Measurements from ENCODE around the gene ALKBH5.
A peak's percentile ranks its signal among the peaks of the same experiment; 100 is the strongest.

ALKBH5 gene

DNA sequence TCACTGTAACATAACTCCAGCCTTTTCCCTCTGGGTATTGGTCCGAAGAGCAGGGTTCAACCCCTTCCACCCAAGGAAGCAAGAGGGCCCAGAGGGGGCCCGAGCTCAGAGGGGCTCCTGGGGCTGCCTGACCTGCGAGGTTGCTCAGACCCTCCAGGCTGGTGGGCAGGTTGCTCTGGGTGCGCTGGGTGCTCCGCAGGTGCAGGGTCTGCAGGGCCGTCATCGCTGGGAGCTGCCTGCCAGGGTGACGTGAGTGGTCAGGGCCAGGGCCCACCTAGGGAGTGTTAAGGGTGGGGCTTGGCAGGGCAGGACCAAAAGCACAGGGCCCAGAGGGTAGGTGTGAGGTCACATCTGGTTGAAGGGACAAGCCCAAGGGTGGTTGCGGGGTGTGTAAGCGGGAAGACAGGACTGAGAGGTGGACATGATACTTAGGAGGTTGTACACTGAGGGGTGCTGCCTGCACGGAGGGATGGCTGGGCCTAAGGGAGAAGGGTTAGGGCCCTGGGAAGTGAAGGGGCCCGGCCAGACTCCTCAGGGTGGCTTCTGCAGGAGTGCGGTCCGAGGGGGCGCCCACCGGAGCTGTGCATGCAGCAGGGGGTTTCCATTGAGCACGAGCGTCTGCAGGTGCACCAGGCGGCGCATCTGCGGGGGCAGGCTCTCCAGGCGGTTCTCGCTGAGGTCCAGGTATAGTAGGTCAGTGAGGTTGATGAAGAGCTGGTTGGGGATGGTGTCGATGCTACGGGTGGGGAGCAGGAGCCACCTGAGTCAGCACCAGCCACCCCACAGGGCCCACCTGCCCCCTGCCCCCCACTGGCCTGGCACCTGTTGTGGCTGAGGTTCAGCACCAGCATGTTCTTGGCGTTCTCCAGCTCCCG lies 70.6 kb downstream of the ALKBH5 start:
- DNase-seq (ENCODE audit: low read depth), result no peak
- TF ChIP-seq, protein P1, sequence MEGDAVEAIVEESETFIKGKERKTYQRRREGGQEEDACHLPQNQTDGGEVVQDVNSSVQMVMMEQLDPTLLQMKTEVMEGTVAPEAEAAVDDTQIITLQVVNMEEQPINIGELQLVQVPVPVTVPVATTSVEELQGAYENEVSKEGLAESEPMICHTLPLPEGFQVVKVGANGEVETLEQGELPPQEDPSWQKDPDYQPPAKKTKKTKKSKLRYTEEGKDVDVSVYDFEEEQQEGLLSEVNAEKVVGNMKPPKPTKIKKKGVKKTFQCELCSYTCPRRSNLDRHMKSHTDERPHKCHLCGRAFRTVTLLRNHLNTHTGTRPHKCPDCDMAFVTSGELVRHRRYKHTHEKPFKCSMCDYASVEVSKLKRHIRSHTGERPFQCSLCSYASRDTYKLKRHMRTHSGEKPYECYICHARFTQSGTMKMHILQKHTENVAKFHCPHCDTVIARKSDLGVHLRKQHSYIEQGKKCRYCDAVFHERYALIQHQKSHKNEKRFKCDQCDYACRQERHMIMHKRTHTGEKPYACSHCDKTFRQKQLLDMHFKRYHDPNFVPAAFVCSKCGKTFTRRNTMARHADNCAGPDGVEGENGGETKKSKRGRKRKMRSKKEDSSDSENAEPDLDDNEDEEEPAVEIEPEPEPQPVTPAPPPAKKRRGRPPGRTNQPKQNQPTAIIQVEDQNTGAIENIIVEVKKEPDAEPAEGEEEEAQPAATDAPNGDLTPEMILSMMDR (conservative IDR thresholded peaks at IDR 0.05; ENCODE audit: low read depth, low read length), result no peak
- H3K4me3 ChIP-seq (ENCODE audit: low read length), result no peak overlapping the region

DNA sequence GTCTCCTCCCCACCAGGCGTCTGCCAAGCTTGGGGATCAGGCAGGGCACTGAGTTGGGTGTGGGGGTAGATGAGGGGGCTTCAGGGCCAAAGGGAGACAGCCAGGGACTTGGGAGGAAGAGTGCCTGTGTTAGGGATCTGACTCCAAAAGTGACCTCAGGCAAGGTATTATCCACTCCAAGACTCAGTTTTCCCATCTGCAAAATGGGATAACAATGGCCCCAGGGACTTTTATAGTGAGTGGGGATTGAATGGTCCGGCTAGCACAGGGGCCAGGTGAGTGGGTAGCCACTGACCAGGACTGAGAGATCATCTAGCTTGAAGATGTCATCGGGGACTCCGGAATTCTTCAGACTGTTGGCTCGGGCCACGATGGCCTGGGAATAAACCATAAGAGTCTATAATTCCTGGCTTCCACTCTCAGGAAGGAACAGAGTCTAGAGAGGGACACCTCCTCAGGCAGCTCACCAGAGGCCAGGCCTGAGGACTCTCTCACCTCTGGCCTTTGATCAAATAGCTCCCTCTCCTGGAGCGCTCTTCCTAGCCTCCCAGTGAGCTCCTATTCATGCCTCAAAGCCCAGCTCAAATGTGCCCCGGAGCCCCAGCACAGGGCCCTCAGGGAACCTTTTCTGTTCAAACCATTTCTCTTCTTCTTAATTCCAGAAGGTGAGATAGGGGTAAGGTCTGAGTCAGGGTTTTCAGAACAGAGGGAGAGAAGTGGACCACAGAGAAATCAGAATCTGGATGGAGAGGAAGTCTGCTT lies 71.4 kb downstream of the ALKBH5 start:
- TF ChIP-seq, protein P1 (conservative IDR thresholded peaks at IDR 0.05; ENCODE audit: low read depth, low read length), result no peak
- no peak for DNase-seq (ENCODE audit: low read depth)
- H3K4me3 ChIP-seq (ENCODE audit: low read length), result no peak overlapping the region

DNA sequence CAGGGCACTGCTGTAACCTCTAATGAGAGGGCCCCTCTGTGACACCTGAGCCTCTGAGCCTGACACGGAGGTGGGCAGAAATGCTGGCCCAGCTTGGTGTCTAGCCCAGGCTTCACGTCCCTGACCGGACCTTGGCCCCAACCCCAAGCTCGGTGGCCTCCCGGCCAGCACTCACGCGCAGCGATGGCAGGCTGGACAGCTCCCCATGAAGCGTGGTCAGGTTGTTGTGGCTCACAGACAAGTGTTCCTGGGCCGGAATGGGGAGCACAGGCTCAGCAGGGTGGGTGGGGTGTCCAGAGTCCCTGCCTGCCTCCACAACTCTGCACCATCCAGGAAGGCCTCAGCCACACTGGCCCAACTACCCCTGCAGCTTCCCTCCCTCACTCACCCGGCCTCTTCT lies 72.7 kb downstream of the ALKBH5 start:
- DNase-seq (ENCODE audit: low read depth), result no peak
- H3K4me3 ChIP-seq (ENCODE audit: low read length), result no peak overlapping the region
- TF ChIP-seq, protein P1 (conservative IDR thresholded peaks at IDR 0.05; ENCODE audit: low read depth, low read length), result no peak

DNA sequence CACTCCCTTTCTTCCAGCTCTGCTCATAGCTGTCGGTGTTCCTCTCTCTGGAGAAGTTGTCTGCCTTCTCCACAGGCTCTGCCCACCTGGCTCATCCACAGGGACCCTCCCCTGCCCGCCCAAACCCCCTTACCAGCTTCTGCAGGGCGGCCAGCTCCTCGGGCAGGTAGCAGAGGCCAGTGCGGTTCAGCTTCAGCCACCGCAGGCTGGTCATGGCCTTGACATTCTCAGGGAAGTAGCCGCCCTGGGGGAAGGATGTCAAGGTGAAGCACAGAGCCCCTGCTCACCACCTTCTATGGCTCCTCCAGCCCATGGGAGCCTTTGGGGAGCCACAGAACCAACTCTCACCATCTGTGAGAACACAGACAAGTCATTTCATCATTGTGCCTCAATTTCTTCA lies 73.1 kb downstream of the ALKBH5 start:
- TF ChIP-seq, protein P1 (conservative IDR thresholded peaks at IDR 0.05; ENCODE audit: low read depth, low read length), result no peak
- peak overlapping the region; percentile 85 for H3K4me3 ChIP-seq (ENCODE audit: low read length)
- DNase-seq (ENCODE audit: low read depth), result no peak

GRCh38 chr17:18257268-18257981 lies 73.8 kb downstream of the ALKBH5 start:
- TF ChIP-seq, protein P1 (conservative IDR thresholded peaks at IDR 0.05; ENCODE audit: low read depth, low read length), result no peak
- peak overlapping the region; percentile 85 for H3K4me3 ChIP-seq (ENCODE audit: low read length)
- no peak for DNase-seq (ENCODE audit: low read depth)

DNA sequence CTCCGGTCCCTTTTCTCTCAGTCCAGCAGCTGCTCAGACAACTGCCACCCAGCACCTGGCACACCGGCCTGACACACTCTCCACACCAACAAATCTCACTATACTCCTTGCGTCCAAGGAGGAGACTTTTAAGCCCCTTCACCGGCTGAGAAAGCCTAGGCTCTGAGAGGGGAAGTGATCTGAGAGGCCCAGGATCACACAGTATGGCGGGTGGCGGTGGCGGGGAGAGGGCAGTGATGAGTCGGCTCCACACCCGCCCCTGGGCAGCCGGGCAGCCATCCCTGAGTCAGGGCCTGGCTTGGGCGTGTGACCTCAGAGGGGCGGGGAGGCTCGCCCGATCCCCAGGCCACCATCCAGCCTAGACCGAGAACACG lies 74.3 kb downstream of the ALKBH5 start:
- TF ChIP-seq, protein P1 (conservative IDR thresholded peaks at IDR 0.05; ENCODE audit: low read depth, low read length), result peak; percentile 4
- peak overlapping the region; percentile 85 for H3K4me3 ChIP-seq (ENCODE audit: low read length)
- no peak for DNase-seq (ENCODE audit: low read depth)
